Type B pancreatic cell (in vitro differentiated cells): ENCODE results near the gene ADAMTSL5. TPM values are rescaled to one million over a fixed set of nuclear protein-coding genes. Genes with fewer than 3 reads are reported as not detected.
A peak's percentile ranks its signal among the peaks of the same experiment; 100 is the strongest.

Source experiments
- DNase-seq: peaks from one replicate; pipeline ENCODE4 v3.0.0; 2021; ENCODE audit warnings: mixed read lengths; ENCODE audit not compliant: unreplicated experiment; ENCODE audit errors: extremely low spot score
- H3K27ac Mint-ChIP-seq: 2 replicates; pipeline ENCODE4 v1.8.0; 2021; ENCODE audit warnings: mild to moderate bottlenecking, mixed read lengths
- H3K27me3 Mint-ChIP-seq: 2 replicates; pipeline ENCODE4 v1.8.0; 2021; ENCODE audit warnings: mixed read lengths
- H3K36me3 Mint-ChIP-seq: 2 replicates; pipeline ENCODE4 v1.8.0; 2021; ENCODE audit warnings: mixed read lengths
- H3K4me1 Mint-ChIP-seq: one replicate; pipeline ENCODE4 v1.8.0; 2021; ENCODE audit warnings: mixed read lengths; ENCODE audit not compliant: unreplicated experiment
- H3K4me3 Mint-ChIP-seq: 2 replicates; pipeline ENCODE4 v1.8.0; 2021; ENCODE audit warnings: mild to moderate bottlenecking, mixed read lengths
- H3K9me3 Mint-ChIP-seq: 2 replicates; pipeline ENCODE4 v1.8.0; 2021; ENCODE audit warnings: mixed read lengths
- total RNA-seq: library from RNA; stranded (reverse); gene quantifications from 2 replicates; pipeline ENCODE4 v1.2.1, GENCODE V29; 2021; ENCODE audit warnings: low replicate concordance
- TF ChIP-seq, protein P1 (sequence below): fragments of 200-600 bp; sonication (generic); conservative IDR thresholded peaks from 2 replicates; pipeline ENCODE4 v1.5.0; 2021; ENCODE audit warnings: antibody characterized with exemption, mild to moderate bottlenecking

The ADAMTSL5 gene
- total RNA-seq, 1 donor from 2014 or later, result 3.4 TPM

DNA sequence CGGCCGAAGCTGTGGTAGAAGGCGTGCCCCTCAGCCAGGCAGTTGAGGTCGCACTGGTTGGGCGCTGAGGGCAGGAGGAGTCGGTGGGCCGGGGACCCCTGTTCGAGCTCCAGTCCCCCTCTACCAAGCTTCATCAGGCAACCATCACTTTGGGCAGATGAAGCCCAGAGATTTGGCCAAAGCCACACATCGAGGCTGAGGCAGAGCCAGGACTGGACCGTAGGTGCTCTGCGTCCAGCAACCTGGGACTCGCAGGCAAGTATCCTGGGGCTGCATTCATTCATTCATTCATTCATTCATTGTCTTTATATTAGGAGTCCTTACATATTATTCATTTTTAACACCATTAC lies 4.3 kb downstream of the ADAMTSL5 start:
- Mint-ChIP-seq H3K4me1 (peaks cover 11% of the 10 kb centered on the region), H3K27ac (no peak overlapping the region), H3K9me3 (peaks cover 3% of the 10 kb centered on the region), H3K27me3 (peaks cover 44% of the 10 kb centered on the region), H3K36me3 (no peaks in the 10 kb centered on the region), H3K4me3 (peak overlapping the region; percentile 59)
- no peak for DNase-seq
- TF ChIP-seq, protein P1, sequence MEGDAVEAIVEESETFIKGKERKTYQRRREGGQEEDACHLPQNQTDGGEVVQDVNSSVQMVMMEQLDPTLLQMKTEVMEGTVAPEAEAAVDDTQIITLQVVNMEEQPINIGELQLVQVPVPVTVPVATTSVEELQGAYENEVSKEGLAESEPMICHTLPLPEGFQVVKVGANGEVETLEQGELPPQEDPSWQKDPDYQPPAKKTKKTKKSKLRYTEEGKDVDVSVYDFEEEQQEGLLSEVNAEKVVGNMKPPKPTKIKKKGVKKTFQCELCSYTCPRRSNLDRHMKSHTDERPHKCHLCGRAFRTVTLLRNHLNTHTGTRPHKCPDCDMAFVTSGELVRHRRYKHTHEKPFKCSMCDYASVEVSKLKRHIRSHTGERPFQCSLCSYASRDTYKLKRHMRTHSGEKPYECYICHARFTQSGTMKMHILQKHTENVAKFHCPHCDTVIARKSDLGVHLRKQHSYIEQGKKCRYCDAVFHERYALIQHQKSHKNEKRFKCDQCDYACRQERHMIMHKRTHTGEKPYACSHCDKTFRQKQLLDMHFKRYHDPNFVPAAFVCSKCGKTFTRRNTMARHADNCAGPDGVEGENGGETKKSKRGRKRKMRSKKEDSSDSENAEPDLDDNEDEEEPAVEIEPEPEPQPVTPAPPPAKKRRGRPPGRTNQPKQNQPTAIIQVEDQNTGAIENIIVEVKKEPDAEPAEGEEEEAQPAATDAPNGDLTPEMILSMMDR, result no peak

- H3K4me3 Mint-ChIP-seq, result peak overlapping the region; percentile 94
- peak; percentile 93 for DNase-seq
- peaks cover 47% of the 10 kb centered on the region for H3K27me3 Mint-ChIP-seq
- peaks cover 3% of the 10 kb centered on the region for H3K9me3 Mint-ChIP-seq
- no peaks in the 10 kb centered on the region for H3K36me3 Mint-ChIP-seq
- peak overlapping the region; percentile 98 for H3K27ac Mint-ChIP-seq
- TF ChIP-seq, protein P1, result no peak
- peaks cover 11% of the 10 kb centered on the region for H3K4me1 Mint-ChIP-seq
Measured at GRCh38 chr19:1507763-1508506, 4.9 kb downstream of the ADAMTSL5 start.

- Mint-ChIP-seq H3K4me3 (no peak overlapping the region), H3K27ac (peak overlapping the region; percentile 98), H3K36me3 (no peaks in the 10 kb centered on the region), H3K9me3 (peaks cover 3% of the 10 kb centered on the region), H3K27me3 (peaks cover 47% of the 10 kb centered on the region), H3K4me1 (peaks cover 11% of the 10 kb centered on the region)
- DNase-seq, result peak; percentile 67
- TF ChIP-seq, protein P1, result no peak
Measured at GRCh38 chr19:1507192-1507660, 5.6 kb downstream of the ADAMTSL5 start.

DNA sequence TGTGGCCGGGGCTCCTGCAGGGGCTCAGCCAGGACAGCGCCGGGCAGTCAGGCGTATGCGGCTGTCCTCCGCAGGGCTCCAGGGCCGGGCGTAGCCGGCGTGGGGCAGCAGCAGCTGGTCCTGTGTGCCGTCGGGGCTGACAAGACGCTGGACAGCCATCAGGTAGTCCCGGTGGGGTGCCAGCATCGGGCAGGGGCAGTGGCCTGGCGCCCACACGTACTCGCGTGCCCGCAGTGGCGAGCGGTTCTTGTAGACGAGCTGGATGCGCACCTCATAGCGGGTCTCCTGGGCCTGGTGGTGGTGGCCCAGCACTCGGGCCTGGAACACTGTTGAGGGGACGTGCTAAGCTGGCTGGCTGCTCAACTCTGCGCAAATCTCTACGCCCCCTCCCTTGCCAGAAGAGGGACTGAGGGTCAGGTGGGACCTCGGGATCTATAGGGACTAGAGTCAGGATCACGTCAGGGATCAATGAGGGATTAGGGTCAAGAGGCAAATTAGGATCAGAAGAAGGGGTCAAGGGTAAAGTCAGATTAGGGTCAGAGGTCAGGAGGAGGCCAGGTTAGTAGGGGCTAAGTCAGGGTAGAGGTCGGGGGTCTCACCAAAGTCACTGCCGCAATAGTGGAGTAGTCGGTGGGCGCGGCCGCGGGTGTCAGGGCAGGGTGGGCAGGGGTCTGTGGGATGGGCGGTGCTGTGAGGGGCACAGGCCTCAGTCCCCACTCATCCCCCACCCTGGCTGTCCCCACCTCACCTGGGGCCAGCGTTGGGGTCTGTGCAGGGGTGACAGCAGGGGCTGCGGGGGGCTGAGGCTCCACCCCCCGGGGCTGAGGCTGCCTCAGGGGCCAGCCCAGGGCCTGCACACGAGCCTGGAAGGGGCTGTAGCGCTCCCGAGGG lies 6.6 kb downstream of the ADAMTSL5 start:
- peak overlapping the region; percentile 59 for H3K27ac Mint-ChIP-seq
- TF ChIP-seq, protein P1, result no peak
- peak overlapping the region; percentile 63 for H3K4me3 Mint-ChIP-seq
- DNase-seq, result no peak
- no peaks in the 10 kb centered on the region for H3K36me3 Mint-ChIP-seq
- peaks cover 11% of the 10 kb centered on the region for H3K4me1 Mint-ChIP-seq
- H3K27me3 Mint-ChIP-seq, result peaks cover 45% of the 10 kb centered on the region
- peaks cover 3% of the 10 kb centered on the region for H3K9me3 Mint-ChIP-seq

DNA sequence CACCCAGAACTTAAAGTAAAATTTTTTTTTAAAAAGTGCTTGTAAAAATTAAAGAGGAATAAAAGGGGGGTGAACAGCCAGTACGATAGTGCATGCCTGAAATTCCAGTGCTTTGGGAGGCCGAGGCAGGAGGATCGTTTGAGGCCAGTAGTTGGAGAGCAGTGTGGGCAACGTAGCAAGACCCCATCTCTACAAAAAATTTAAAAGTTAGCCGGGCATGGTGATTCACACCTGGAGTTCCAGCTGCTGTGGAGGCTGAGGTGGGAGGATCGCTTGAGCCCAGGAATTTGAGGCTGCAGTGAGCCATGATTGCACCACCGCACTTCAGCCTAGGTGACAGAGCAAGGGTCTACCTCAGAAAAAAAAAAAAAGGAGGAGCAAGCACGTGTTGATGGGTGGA lies 7.8 kb downstream of the ADAMTSL5 start:
- TF ChIP-seq, protein P1, result no peak
- no peaks in the 10 kb centered on the region for H3K36me3 Mint-ChIP-seq
- DNase-seq, result no peak
- peaks cover 3% of the 10 kb centered on the region for H3K9me3 Mint-ChIP-seq
- no peak overlapping the region for H3K27ac Mint-ChIP-seq
- H3K4me1 Mint-ChIP-seq, result peaks cover 9% of the 10 kb centered on the region
- H3K27me3 Mint-ChIP-seq, result peaks cover 40% of the 10 kb centered on the region
- no peak overlapping the region for H3K4me3 Mint-ChIP-seq
